ENCODE measurements around the gene UBL4B.
"Not testable (repeated sequence)": the region's sequence is repeated elsewhere in the genome, so short reads cannot be mapped to it uniquely, and the experiment has no call there.

Gene UBL4B

GRCh38 chr1:110112143-110112542, at the start of gene UBL4B:
UBL4B (plus strand) TSS chr1:110112443; CDS start chr1:110112535, 92 bp downstream.
- no peak for DNase-seq (ENCODE audit: low read depth)

GRCh38 chr1:110062612-110063011, 49.6 kb upstream of the UBL4B start:
- DNase-seq (ENCODE audit: low read depth) = no peak

GRCh38 chr1:110063781-110064180, 48.5 kb upstream of the UBL4B start:
- no peak for DNase-seq (ENCODE audit: low read depth)

- no peak for DNase-seq (ENCODE audit: low read depth)
These were observed 47.5 kb upstream of the UBL4B start for GRCh38 chr1:110064576-110065337.

- DNase-seq (ENCODE audit: low read depth) = no peak
These were observed 46.4 kb upstream of the UBL4B start for GRCh38 chr1:110065841-110066240.

GRCh38 chr1:110067479-110067892, 44.8 kb upstream of the UBL4B start:
- no peak for DNase-seq (ENCODE audit: low read depth)

- no peak for DNase-seq (ENCODE audit: low read depth)
These were observed 44.2 kb upstream of the UBL4B start for GRCh38 chr1:110067893-110068645.

GRCh38 chr1:110068646-110069403, 43.4 kb upstream of the UBL4B start:
- DNase-seq (ENCODE audit: low read depth) = no peak

- no peak for DNase-seq (ENCODE audit: low read depth)
These were observed 42.6 kb upstream of the UBL4B start for GRCh38 chr1:110069404-110070281.

- DNase-seq (ENCODE audit: low read depth) = no peak
These were observed 42.0 kb upstream of the UBL4B start for GRCh38 chr1:110070282-110070669.

GRCh38 chr1:110070671-110071242, 41.5 kb upstream of the UBL4B start, which contains the start of gene ALX3:
ALX3 (minus strand) TSS chr1:110070672; CDS start chr1:110070612, 60 bp downstream.
- DNase-seq (ENCODE audit: low read depth) = no peak

GRCh38 chr1:110074166-110074565, 38.1 kb upstream of the UBL4B start:
- no peak for DNase-seq (ENCODE audit: low read depth)

- DNase-seq (ENCODE audit: low read depth) = no peak
These were observed 35.3 kb upstream of the UBL4B start for GRCh38 chr1:110076789-110077500.

- not testable (repeated sequence) for DNase-seq (ENCODE audit: low read depth)
These were observed 32.2 kb upstream of the UBL4B start for GRCh38 chr1:110079995-110080394.

GRCh38 chr1:110081061-110081460, 31.2 kb upstream of the UBL4B start:
- no peak for DNase-seq (ENCODE audit: low read depth)

GRCh38 chr1:110082477-110082876, 29.8 kb upstream of the UBL4B start:
- no peak for DNase-seq (ENCODE audit: low read depth)

- DNase-seq (ENCODE audit: low read depth) = no peak
These were observed 29.0 kb upstream of the UBL4B start for GRCh38 chr1:110083061-110083865.

GRCh38 chr1:110083866-110084226, 28.4 kb upstream of the UBL4B start:
- DNase-seq (ENCODE audit: low read depth) = no peak

GRCh38 chr1:110084227-110085078, 27.8 kb upstream of the UBL4B start:
- no peak for DNase-seq (ENCODE audit: low read depth)

All from activated T-helper 1 cell treated with Interleukin-2 at 50 U/mL for 16 hours (primary cell).